Astrocyte (in vitro differentiated cells and primary cell): Measurements from ENCODE around the gene DENND2A. TPM values are rescaled to one million over a fixed set of nuclear protein-coding genes. Genes with fewer than 3 reads are reported as not detected.

Experiments
- DNase-seq: peaks from one replicate; pipeline ENCODE4 v3.0.0-alpha.2; 2010; ENCODE audit warnings: low read depth
- FAIRE-seq: peaks from 2 replicates; lab custom pipeline; 2011; peaks lifted over from hg19 to GRCh38; lab: Jason Lieb, UNC
- H2AFZ ChIP-seq: 2 replicates; pipeline ENCODE4 v1.6.0; 2012; ENCODE audit warnings: low read depth, low read length, inconsistent platforms
- H3K27ac ChIP-seq: 2 replicates; pipeline ENCODE4 v1.5.1; 2011; ENCODE audit warnings: low read depth, low read length, inconsistent platforms
- H3K27me3 ChIP-seq: 2 replicates; pipeline ENCODE4 v1.6.0; 2011; ENCODE audit warnings: low read length, inconsistent platforms; ENCODE audit not compliant: insufficient read depth
- H3K36me3 ChIP-seq: 2 replicates; pipeline ENCODE4 v1.5.1; 2011; ENCODE audit warnings: low read length, inconsistent platforms; ENCODE audit not compliant: insufficient read depth
- H3K4me1 ChIP-seq: 2 replicates; pipeline ENCODE4 v1.5.1; 2011; ENCODE audit warnings: low read length, inconsistent platforms; ENCODE audit not compliant: insufficient read depth
- H3K4me2 ChIP-seq: 2 replicates; pipeline ENCODE4 v1.6.0; 2012; ENCODE audit warnings: low read length, inconsistent platforms
- H3K4me3 ChIP-seq: 2 replicates; pipeline ENCODE4 v1.5.1; 2011; ENCODE audit warnings: low read depth, mild to moderate bottlenecking, low read length, inconsistent platforms; ENCODE audit not compliant: insufficient read depth
- H3K79me2 ChIP-seq: 2 replicates; pipeline ENCODE4 v1.6.0; 2012; ENCODE audit warnings: mild to moderate bottlenecking, low read length, inconsistent platforms; ENCODE audit not compliant: insufficient read depth
- H3K9ac ChIP-seq: 2 replicates; pipeline ENCODE4 v1.6.0; 2012; ENCODE audit warnings: mild to moderate bottlenecking, low read length, inconsistent platforms
- H3K9me3 ChIP-seq: 2 replicates; pipeline ENCODE4 v1.5.1; 2012; ENCODE audit warnings: low read depth, mild to moderate bottlenecking, low read length, inconsistent platforms; ENCODE audit not compliant: insufficient read depth
- H4K20me1 ChIP-seq: 2 replicates; pipeline ENCODE4 v1.6.0; 2012; ENCODE audit warnings: low read length, inconsistent platforms; ENCODE audit not compliant: insufficient read depth
- H3K27ac Mint-ChIP-seq: one replicate; pipeline ENCODE4 v1.8.0; 2021; ENCODE audit warnings: mild to moderate bottlenecking, mixed read lengths; ENCODE audit not compliant: unreplicated experiment
- H3K27me3 Mint-ChIP-seq: one replicate; pipeline ENCODE4 v1.8.0; 2021; ENCODE audit warnings: low read depth, mixed read lengths; ENCODE audit not compliant: unreplicated experiment
- H3K36me3 Mint-ChIP-seq: one replicate; pipeline ENCODE4 v1.8.0; 2021; ENCODE audit warnings: low read depth, mixed read lengths; ENCODE audit not compliant: unreplicated experiment
- H3K4me1 Mint-ChIP-seq: one replicate; pipeline ENCODE4 v1.8.0; 2021; ENCODE audit warnings: low read depth, mixed read lengths; ENCODE audit not compliant: unreplicated experiment
- H3K4me3 Mint-ChIP-seq: one replicate; pipeline ENCODE4 v1.8.0; 2021; ENCODE audit warnings: mild to moderate bottlenecking, moderate library complexity, mixed read lengths; ENCODE audit not compliant: unreplicated experiment
- H3K9me3 Mint-ChIP-seq: one replicate; pipeline ENCODE4 v1.8.0; 2021; ENCODE audit warnings: mild to moderate bottlenecking, mixed read lengths; ENCODE audit not compliant: unreplicated experiment
- CTCF ChIP-seq: IDR thresholded peaks from 2 replicates; pipeline ENCODE4 v1.5.1; 2011; ENCODE audit warnings: low read depth, mild to moderate bottlenecking, inconsistent platforms, low read length, moderate library complexity; ENCODE audit not compliant: insufficient read depth
- EZH2 ChIP-seq: IDR thresholded peaks from 2 replicates; pipeline ENCODE4 v1.6.1; 2012; ENCODE audit warnings: mild to moderate bottlenecking, low read length, inconsistent platforms; ENCODE audit not compliant: insufficient read depth
- total RNA-seq: library from RNA; stranded (reverse); gene quantifications from 2 replicates; pipeline ENCODE4 v1.2.1, GENCODE V29; 2021

DENND2A gene
- total RNA-seq, 1 donor from 2014 or later = 42.1 TPM

GRCh38 chr7:140688341-140688740 lies 47.7 kb upstream of the DENND2A start:
- no peak overlapping the region for H3K9ac ChIP-seq
- H3K27ac ChIP-seq = no peak overlapping the region
- no peak overlapping the region for H3K4me3 ChIP-seq
- no peaks in the 10 kb centered on the region for H3K79me2 ChIP-seq
- Mint-ChIP-seq H3K4me3 (no peak overlapping the region), H3K27ac (no peak overlapping the region), H3K36me3 (peaks cover 9% of the 10 kb centered on the region), H3K9me3 (no peaks in the 10 kb centered on the region), H3K4me1 (peaks cover 9% of the 10 kb centered on the region), H3K27me3 (no peaks in the 10 kb centered on the region)
- no peak overlapping the region for H2AFZ ChIP-seq
- no peak overlapping the region for H3K4me2 ChIP-seq
- H4K20me1 ChIP-seq = no peaks in the 10 kb centered on the region
- H3K27me3 ChIP-seq = no peaks in the 10 kb centered on the region
- no peaks in the 10 kb centered on the region for H3K9me3 ChIP-seq
- H3K4me1 ChIP-seq = no peaks in the 10 kb centered on the region
- no peak for DNase-seq
- TF ChIP-seq EZH2 (no peak), CTCF (no peak)
- FAIRE-seq = no peak
- H3K36me3 ChIP-seq = no peaks in the 10 kb centered on the region

- no peak overlapping the region for H3K27ac ChIP-seq
- Mint-ChIP-seq H3K27me3 (no peaks in the 10 kb centered on the region), H3K4me1 (peaks cover 9% of the 10 kb centered on the region), H3K27ac (no peak overlapping the region), H3K36me3 (peaks cover 9% of the 10 kb centered on the region), H3K4me3 (no peak overlapping the region), H3K9me3 (no peaks in the 10 kb centered on the region)
- no peaks in the 10 kb centered on the region for H3K9me3 ChIP-seq
- no peak overlapping the region for H3K4me2 ChIP-seq
- DNase-seq = no peak
- H3K4me3 ChIP-seq = no peak overlapping the region
- H3K9ac ChIP-seq = no peak overlapping the region
- no peaks in the 10 kb centered on the region for H3K27me3 ChIP-seq
- no peaks in the 10 kb centered on the region for H3K79me2 ChIP-seq
- H3K36me3 ChIP-seq = no peaks in the 10 kb centered on the region
- no peaks in the 10 kb centered on the region for H4K20me1 ChIP-seq
- FAIRE-seq = no peak
- H3K4me1 ChIP-seq = no peaks in the 10 kb centered on the region
- H2AFZ ChIP-seq = no peak overlapping the region
- no peak for TF ChIP-seq CTCF
These were observed 46.3 kb upstream of the DENND2A start for GRCh38 chr7:140686921-140687320.

GRCh38 chr7:140685407-140686087 lies 44.9 kb upstream of the DENND2A start:
- Mint-ChIP-seq H3K4me3 (no peak overlapping the region), H3K4me1 (peaks cover 9% of the 10 kb centered on the region), H3K27me3 (no peaks in the 10 kb centered on the region), H3K36me3 (peaks cover 14% of the 10 kb centered on the region), H3K27ac (no peak overlapping the region), H3K9me3 (no peaks in the 10 kb centered on the region)
- H3K9ac ChIP-seq = no peak overlapping the region
- H3K27ac ChIP-seq = no peak overlapping the region
- no peaks in the 10 kb centered on the region for H3K27me3 ChIP-seq
- no peaks in the 10 kb centered on the region for H3K79me2 ChIP-seq
- H3K9me3 ChIP-seq = no peaks in the 10 kb centered on the region
- no peak overlapping the region for H3K4me2 ChIP-seq
- H3K4me3 ChIP-seq = no peak overlapping the region
- no peak for FAIRE-seq
- H3K36me3 ChIP-seq = no peaks in the 10 kb centered on the region
- TF ChIP-seq CTCF (no peak), EZH2 (no peak)
- H4K20me1 ChIP-seq = no peaks in the 10 kb centered on the region
- no peak for DNase-seq
- no peaks in the 10 kb centered on the region for H3K4me1 ChIP-seq
- no peak overlapping the region for H2AFZ ChIP-seq
